ENCODE data around the gene OSBPL2. TPM values are rescaled to one million over a fixed set of nuclear protein-coding genes. Genes with fewer than 3 reads are reported as not detected.

Gene OSBPL2
- total and polyA plus RNA-seq, 2 donors (not counting 1 experiment from before 2014, with no cell fraction given): 28.1 to 74.3 TPM

- Histone ChIP-seq H3K9me3 (ENCODE audit: control extremely low read depth in 1 of 3, control insufficient read depth in 2 of 3, insufficient read depth in 1 of 3, low read length in 2 of 3) (no peaks in the 10 kb centered on the region), H3K36me3 (replicated peaks in 1 of 2; ENCODE audit: control extremely low read depth in 1 of 2, control insufficient read depth in 1 of 2, extremely low read depth in 1 of 2, insufficient read depth in 2 of 2, low read length in 1 of 2) (peaks cover 0 to 41% of the 10 kb centered on the region in 2 experiments), H3K27ac (ENCODE audit: low read length in 2 of 2) (peak overlapping the region; percentile 35 to 41), H2AFZ (ENCODE audit: insufficient read depth, low read depth, low read length, poor library complexity, severe bottlenecking) (no peak overlapping the region), H3K27me3 (replicated peaks in 1 of 4; ENCODE audit: control extremely low read depth in 1 of 4, control insufficient read depth in 3 of 4, insufficient read depth in 4 of 4, low read length in 3 of 4) (no peaks in the 10 kb centered on the region), H3K4me3 (ENCODE audit: control extremely low read depth in 1 of 5, extremely low read depth in 1 of 5, insufficient read depth in 1 of 5, low read depth in 2 of 5, low read length in 4 of 5) (no peak overlapping the region), H4K20me1 (ENCODE audit: control insufficient read depth, insufficient read depth, low read length, poor library complexity, severe bottlenecking) (no peaks in the 10 kb centered on the region), H3K9ac (ENCODE audit: low read length) (no peak overlapping the region), H3K79me2 (ENCODE audit: control insufficient read depth, insufficient read depth, low read length) (no peaks in the 10 kb centered on the region), H3K4me2 (replicated peaks; ENCODE audit: low read depth, low read length, poor library complexity, severe bottlenecking) (peak overlapping the region; percentile 28), H3K4me1 (ENCODE audit: control insufficient read depth in 2 of 2, insufficient read depth in 2 of 2, low read length in 2 of 2) (peaks cover 0 to 36% of the 10 kb centered on the region in 2 donors)
- H3K27ac Mint-ChIP-seq: peak overlapping the region; percentile 75
- TF ChIP-seq CTCF (IDR thresholded peaks at IDR 0.05) (no peak), EZH2 (IDR thresholded peaks at IDR 0.05; ENCODE audit: borderline replicate concordance, insufficient read depth, low read depth, low read length, poor library complexity, severe bottlenecking) (no peak)
- CTCF ChIA-PET: interaction anchor here (1.0 kb wide), 1 partner anchor 10 kb away, joined by 3 read pairs; the partner anchor contains the start of gene ADRM1
- intact Hi-C loops (cut with micrococcal nuclease): no loop called here
- no peaks in the 10 kb centered on the region for H3K9me3 Mint-ChIP-seq (ENCODE audit: insufficient read depth)
- POLR2A ChIA-PET: interaction anchor here (0.5 to 0.7 kb wide), 2 partner anchors 48 to 94 kb away, joined by 3 read pairs; no protein-coding TSS in a partner anchor
- peaks cover 26% of the 10 kb centered on the region for H3K4me1 Mint-ChIP-seq
- DNase-seq: peak; percentile 59
- H3K4me3 Mint-ChIP-seq: peak overlapping the region; percentile 39
- ATAC-seq (ENCODE audit: low read depth): peak; percentile 71
- H3K27me3 Mint-ChIP-seq: no peaks in the 10 kb centered on the region
- WGBS (ENCODE audit: insufficient coverage): 92% methylated on average over 2 of the region's 11 CpGs
These were observed 53.8 kb downstream of the OSBPL2 start for GRCh38 chr20:62292108-62292507.

GRCh38 chr20:62293111-62293784 lies 54.9 kb downstream of the OSBPL2 start:
- no peak overlapping the region for H3K4me3 ChIP-seq (ENCODE audit: control extremely low read depth in 1 of 5, extremely low read depth in 1 of 5, insufficient read depth in 1 of 5, low read depth in 2 of 5, low read length in 4 of 5)
- 56% methylated on average over 8 of the region's 20 CpGs for WGBS (ENCODE audit: insufficient coverage)
- no peak overlapping the region for H3K4me2 ChIP-seq (replicated peaks; ENCODE audit: low read depth, low read length, poor library complexity, severe bottlenecking)
- H3K27me3 ChIP-seq (replicated peaks in 1 of 4; ENCODE audit: control extremely low read depth in 1 of 4, control insufficient read depth in 3 of 4, insufficient read depth in 4 of 4, low read length in 3 of 4): no peaks in the 10 kb centered on the region
- H3K36me3 ChIP-seq (replicated peaks in 1 of 2; ENCODE audit: control extremely low read depth in 1 of 2, control insufficient read depth in 1 of 2, extremely low read depth in 1 of 2, insufficient read depth in 2 of 2, low read length in 1 of 2): peaks cover 0 to 41% of the 10 kb centered on the region in 2 experiments
- ChIA-PET POLR2A (no interaction called here), CTCF (no interaction called here)
- H3K27me3 Mint-ChIP-seq: no peaks in the 10 kb centered on the region
- H4K20me1 ChIP-seq (ENCODE audit: control insufficient read depth, insufficient read depth, low read length, poor library complexity, severe bottlenecking): no peaks in the 10 kb centered on the region
- ATAC-seq (ENCODE audit: low read depth) (no peak), DNase-seq (no peak)
- TF ChIP-seq EZH2 (IDR thresholded peaks at IDR 0.05; ENCODE audit: borderline replicate concordance, insufficient read depth, low read depth, low read length, poor library complexity, severe bottlenecking) (no peak), CTCF (IDR thresholded peaks at IDR 0.05) (no peak)
- H3K4me1 Mint-ChIP-seq: peaks cover 26% of the 10 kb centered on the region
- intact Hi-C loops (cut with micrococcal nuclease): no loop called here
- H3K9me3 ChIP-seq (ENCODE audit: control extremely low read depth in 1 of 3, control insufficient read depth in 2 of 3, insufficient read depth in 1 of 3, low read length in 2 of 3): no peaks in the 10 kb centered on the region
- H3K79me2 ChIP-seq (ENCODE audit: control insufficient read depth, insufficient read depth, low read length): no peaks in the 10 kb centered on the region
- no peak overlapping the region for H2AFZ ChIP-seq (ENCODE audit: insufficient read depth, low read depth, low read length, poor library complexity, severe bottlenecking)
- no peaks in the 10 kb centered on the region for H3K9me3 Mint-ChIP-seq (ENCODE audit: insufficient read depth)
- H3K27ac Mint-ChIP-seq: peak overlapping the region; percentile 56
- no peak overlapping the region for H3K9ac ChIP-seq (ENCODE audit: low read length)
- peak overlapping the region; percentile 9 to 60 for H3K27ac ChIP-seq (ENCODE audit: low read length in 2 of 2)
- H3K4me3 Mint-ChIP-seq: no peak overlapping the region
- peaks cover 0 to 36% of the 10 kb centered on the region in 2 donors for H3K4me1 ChIP-seq (ENCODE audit: control insufficient read depth in 2 of 2, insufficient read depth in 2 of 2, low read length in 2 of 2)
